ENCODE data around the gene MRPS6.

MRPS6 gene

DNA sequence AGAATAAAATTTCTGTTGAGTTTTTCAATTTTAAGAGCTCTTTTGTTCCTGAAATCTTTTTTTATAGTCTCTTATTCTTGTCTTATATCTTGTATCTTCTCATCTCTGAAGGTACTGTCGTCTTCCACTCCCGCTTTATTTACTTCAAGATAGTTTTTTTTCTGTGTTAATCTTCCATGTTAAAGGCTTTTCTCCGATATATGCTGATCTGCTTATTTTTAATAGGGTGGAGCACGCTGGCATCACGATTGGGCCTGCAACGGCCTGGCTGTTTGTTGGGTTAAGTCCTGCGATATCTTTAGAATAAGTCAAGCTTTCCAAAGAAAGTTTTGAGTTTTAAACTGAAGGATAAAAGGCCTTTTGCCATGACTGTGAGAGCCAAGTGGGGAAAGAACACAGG, 35.7 kb downstream of the MRPS6 start:
- TF ChIP-seq, protein P1, sequence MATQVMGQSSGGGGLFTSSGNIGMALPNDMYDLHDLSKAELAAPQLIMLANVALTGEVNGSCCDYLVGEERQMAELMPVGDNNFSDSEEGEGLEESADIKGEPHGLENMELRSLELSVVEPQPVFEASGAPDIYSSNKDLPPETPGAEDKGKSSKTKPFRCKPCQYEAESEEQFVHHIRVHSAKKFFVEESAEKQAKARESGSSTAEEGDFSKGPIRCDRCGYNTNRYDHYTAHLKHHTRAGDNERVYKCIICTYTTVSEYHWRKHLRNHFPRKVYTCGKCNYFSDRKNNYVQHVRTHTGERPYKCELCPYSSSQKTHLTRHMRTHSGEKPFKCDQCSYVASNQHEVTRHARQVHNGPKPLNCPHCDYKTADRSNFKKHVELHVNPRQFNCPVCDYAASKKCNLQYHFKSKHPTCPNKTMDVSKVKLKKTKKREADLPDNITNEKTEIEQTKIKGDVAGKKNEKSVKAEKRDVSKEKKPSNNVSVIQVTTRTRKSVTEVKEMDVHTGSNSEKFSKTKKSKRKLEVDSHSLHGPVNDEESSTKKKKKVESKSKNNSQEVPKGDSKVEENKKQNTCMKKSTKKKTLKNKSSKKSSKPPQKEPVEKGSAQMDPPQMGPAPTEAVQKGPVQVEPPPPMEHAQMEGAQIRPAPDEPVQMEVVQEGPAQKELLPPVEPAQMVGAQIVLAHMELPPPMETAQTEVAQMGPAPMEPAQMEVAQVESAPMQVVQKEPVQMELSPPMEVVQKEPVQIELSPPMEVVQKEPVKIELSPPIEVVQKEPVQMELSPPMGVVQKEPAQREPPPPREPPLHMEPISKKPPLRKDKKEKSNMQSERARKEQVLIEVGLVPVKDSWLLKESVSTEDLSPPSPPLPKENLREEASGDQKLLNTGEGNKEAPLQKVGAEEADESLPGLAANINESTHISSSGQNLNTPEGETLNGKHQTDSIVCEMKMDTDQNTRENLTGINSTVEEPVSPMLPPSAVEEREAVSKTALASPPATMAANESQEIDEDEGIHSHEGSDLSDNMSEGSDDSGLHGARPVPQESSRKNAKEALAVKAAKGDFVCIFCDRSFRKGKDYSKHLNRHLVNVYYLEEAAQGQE (IDR thresholded peaks at IDR 0.05; ENCODE audit: insufficient read depth in 1 of 2, low read depth in 2 of 2, low read length in 2 of 2) = no peak
- TF ChIP-seq POLR2AphosphoS5 (IDR thresholded peaks at IDR 0.05; ENCODE audit: low read depth, low read length) = no peak
- no peak for TF ChIP-seq SIN3A (IDR thresholded peaks at IDR 0.05; ENCODE audit: borderline replicate concordance, insufficient read depth, low read length)
- TF ChIP-seq TAF1 (IDR thresholded peaks at IDR 0.05; ENCODE audit: borderline replicate concordance, insufficient read depth, low read length) = no peak
- no peak for TF ChIP-seq FOXP2 (optimal IDR thresholded peaks at IDR 0.05; ENCODE audit: borderline replicate concordance, extremely low read depth, extremely low read length, insufficient read depth)

DNA sequence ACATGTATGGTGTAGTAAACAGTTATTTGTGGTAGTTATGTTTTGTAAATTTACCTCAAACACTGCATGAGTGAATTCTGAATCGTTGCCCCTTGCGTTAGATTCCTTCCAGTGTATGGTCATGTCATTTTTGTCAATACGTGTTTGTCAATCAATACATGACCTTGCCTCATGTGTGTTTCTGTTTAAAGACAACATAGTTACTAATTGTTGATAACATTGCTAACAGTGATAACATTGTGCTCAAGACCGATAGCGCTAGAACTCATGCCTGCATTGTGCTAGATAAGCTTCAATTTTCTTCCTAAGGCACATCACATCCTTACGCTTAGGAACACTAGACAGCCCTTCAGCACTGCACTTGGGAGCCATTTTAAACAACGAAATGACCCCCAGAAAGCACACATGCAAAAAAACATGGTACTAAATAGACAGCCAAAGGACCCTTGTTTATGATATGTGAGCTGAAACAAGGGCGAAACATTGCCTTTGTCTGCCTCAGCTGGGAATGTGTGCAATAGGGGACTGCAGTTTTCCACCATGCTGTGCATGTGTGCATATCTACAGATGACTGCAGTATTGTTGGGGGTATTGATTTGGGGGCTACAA, 37.3 kb downstream of the MRPS6 start:
- TF ChIP-seq POLR2AphosphoS5 (IDR thresholded peaks at IDR 0.05; ENCODE audit: low read depth, low read length) = no peak
- TF ChIP-seq FOXP2 (optimal IDR thresholded peaks at IDR 0.05; ENCODE audit: borderline replicate concordance, extremely low read depth, extremely low read length, insufficient read depth) = no peak
- no peak for TF ChIP-seq SIN3A (IDR thresholded peaks at IDR 0.05; ENCODE audit: borderline replicate concordance, insufficient read depth, low read length)
- no peak for TF ChIP-seq TAF1 (IDR thresholded peaks at IDR 0.05; ENCODE audit: borderline replicate concordance, insufficient read depth, low read length)
- TF ChIP-seq, protein P1 (IDR thresholded peaks at IDR 0.05; ENCODE audit: insufficient read depth in 1 of 2, low read depth in 2 of 2, low read length in 2 of 2) = no peak

DNA sequence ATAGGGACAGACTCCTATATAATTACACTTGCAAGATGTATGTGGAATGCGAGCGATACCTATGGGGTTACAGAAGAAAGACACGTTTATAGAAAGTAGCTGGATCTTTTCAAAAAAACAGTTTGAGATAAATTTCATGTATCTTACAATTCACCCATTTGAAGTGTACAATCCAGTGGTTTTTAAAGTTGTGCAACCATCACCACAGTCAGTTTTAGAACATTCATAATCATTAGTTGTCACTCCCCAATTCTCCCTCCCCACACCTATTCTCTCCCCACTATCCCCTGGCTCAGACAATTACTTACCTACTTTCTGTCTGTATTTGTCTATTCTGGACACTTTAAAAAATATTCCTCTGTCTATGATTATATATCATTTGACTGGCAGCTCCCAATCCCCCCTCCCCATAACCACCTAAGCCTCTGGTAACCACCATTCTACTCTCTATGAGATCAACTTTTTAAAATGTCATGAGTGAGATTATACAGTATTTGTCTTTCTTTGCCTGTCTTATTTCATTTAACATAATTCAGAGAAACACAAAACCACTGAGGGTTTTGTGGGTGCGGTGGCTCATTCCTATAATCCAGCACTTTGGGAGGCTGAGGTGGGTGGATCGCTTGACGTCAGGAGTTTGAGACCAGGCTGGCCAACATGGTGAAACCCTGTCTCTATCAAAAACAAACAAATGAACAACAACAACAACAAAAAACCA, 39.1 kb downstream of the MRPS6 start:
- TF ChIP-seq, protein P1 (IDR thresholded peaks at IDR 0.05; ENCODE audit: insufficient read depth in 1 of 2, low read depth in 2 of 2, low read length in 2 of 2) = no peak
- TF ChIP-seq FOXP2 (optimal IDR thresholded peaks at IDR 0.05; ENCODE audit: borderline replicate concordance, extremely low read depth, extremely low read length, insufficient read depth) = no peak
- no peak for TF ChIP-seq POLR2AphosphoS5 (IDR thresholded peaks at IDR 0.05; ENCODE audit: low read depth, low read length)
- TF ChIP-seq SIN3A (IDR thresholded peaks at IDR 0.05; ENCODE audit: borderline replicate concordance, insufficient read depth, low read length) = no peak
- TF ChIP-seq TAF1 (IDR thresholded peaks at IDR 0.05; ENCODE audit: borderline replicate concordance, insufficient read depth, low read length) = no peak

DNA sequence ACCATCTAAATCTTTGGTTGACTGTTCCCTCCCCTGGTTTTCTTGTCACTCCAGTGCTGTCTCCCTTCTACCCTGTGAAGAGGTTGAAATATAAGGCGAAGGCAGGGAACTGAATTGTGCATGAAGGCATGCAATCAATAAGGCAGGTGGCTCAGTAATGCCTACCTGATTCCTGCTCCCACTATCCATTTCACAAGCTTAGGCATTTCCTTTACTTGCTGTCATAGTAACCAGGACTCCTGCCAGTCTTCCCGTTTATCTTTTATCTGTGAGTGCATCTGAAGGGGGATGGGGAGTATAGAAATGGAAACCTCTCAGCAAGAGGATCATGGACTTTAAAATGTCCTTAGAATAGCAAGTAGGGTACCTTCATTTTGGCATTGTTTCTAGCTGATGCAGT, 40.5 kb downstream of the MRPS6 start:
- TF ChIP-seq SIN3A (IDR thresholded peaks at IDR 0.05; ENCODE audit: borderline replicate concordance, insufficient read depth, low read length) = no peak
- TF ChIP-seq FOXP2 (optimal IDR thresholded peaks at IDR 0.05; ENCODE audit: borderline replicate concordance, extremely low read depth, extremely low read length, insufficient read depth) = no peak
- TF ChIP-seq TAF1 (IDR thresholded peaks at IDR 0.05; ENCODE audit: borderline replicate concordance, insufficient read depth, low read length) = no peak
- TF ChIP-seq, protein P1 (IDR thresholded peaks at IDR 0.05; ENCODE audit: insufficient read depth in 1 of 2, low read depth in 2 of 2, low read length in 2 of 2) = no peak
- TF ChIP-seq POLR2AphosphoS5 (IDR thresholded peaks at IDR 0.05; ENCODE audit: low read depth, low read length) = no peak

Data from PFSK-1 (cell line).